ENCODE data around the gene MACROD2.
"Not testable (repeated sequence)": the region's sequence is repeated elsewhere in the genome, so short reads cannot be mapped to it uniquely, and the experiment has no call there.

- TF ChIP-seq, protein P1, sequence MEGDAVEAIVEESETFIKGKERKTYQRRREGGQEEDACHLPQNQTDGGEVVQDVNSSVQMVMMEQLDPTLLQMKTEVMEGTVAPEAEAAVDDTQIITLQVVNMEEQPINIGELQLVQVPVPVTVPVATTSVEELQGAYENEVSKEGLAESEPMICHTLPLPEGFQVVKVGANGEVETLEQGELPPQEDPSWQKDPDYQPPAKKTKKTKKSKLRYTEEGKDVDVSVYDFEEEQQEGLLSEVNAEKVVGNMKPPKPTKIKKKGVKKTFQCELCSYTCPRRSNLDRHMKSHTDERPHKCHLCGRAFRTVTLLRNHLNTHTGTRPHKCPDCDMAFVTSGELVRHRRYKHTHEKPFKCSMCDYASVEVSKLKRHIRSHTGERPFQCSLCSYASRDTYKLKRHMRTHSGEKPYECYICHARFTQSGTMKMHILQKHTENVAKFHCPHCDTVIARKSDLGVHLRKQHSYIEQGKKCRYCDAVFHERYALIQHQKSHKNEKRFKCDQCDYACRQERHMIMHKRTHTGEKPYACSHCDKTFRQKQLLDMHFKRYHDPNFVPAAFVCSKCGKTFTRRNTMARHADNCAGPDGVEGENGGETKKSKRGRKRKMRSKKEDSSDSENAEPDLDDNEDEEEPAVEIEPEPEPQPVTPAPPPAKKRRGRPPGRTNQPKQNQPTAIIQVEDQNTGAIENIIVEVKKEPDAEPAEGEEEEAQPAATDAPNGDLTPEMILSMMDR (IDR thresholded peaks at IDR 0.05) = not testable (repeated sequence)
- not testable (repeated sequence) for TF ChIP-seq POLR2A (IDR thresholded peaks at IDR 0.05)
Measured at GRCh38 chr20:15140940-15141339, 1145.6 kb downstream of the MACROD2 start.
